Gastroesophageal sphincter (tissue), 4 donors: ENCODE results near the gene BICD1. TPM values are rescaled to one million over a fixed set of nuclear protein-coding genes. Genes with fewer than 3 reads are reported as not detected.

Experiments used
- ATAC-seq: fragments of 150-250 bp; one replicate; pipeline ENCODE4 v1.9.1; 2016; ENCODE audit warnings: mild to moderate bottlenecking, moderate library complexity
- H3K27ac ChIP-seq, 4 donors: fragments of 200-600 bp; sonication (generic) in 3 of 4; 1 replicate in 3 of 4; 2 replicates in 1 of 4; pipeline ENCODE4 v1.5.1; 2016 to 2019
- H3K27me3 ChIP-seq: fragments of 200-600 bp; sonication (generic); one replicate; pipeline ENCODE4 v1.5.1; 2019
- H3K36me3 ChIP-seq, 2 donors: fragments of 200-600 bp; sonication (generic); one replicate each; pipeline ENCODE4 v1.5.1; 2019; ENCODE audit warnings: control low read depth in 1 of 2
- H3K4me1 ChIP-seq, 3 donors: fragments of 200-600 bp; sonication (generic); 1 replicate in 2 of 3; 2 replicates in 1 of 3; pipeline ENCODE4 v1.5.1; 2016 to 2019; ENCODE audit warnings: control low read depth in 2 of 3
- H3K4me3 ChIP-seq, 2 donors: fragments of 200-600 bp; sonication (generic); one replicate each; pipeline ENCODE4 v1.5.1; 2019; ENCODE audit warnings: mild to moderate bottlenecking in 1 of 2, moderate library complexity in 1 of 2
- H3K9me3 ChIP-seq, 3 donors: fragments of 200-600 bp; sonication (generic); one replicate each; pipeline ENCODE4 v1.5.1; 2017 to 2019; ENCODE audit warnings: control low read depth in 2 of 3
- CTCF ChIP-seq, 4 experiments: fragments of 200-600 bp in 2 of 4; fragments of 450-650 bp in 2 of 4; sonication (generic) in 1 of 4; IDR thresholded peaks; one replicate each; pipeline ENCODE4 v1.5.1; 2017 to 2019; ENCODE audit warnings: antibody characterized with exemption in 4 of 4, mild to moderate bottlenecking in 2 of 4, moderate library complexity in 2 of 4
- EP300 ChIP-seq: sonication (generic); formaldehyde crosslinking; IDR thresholded peaks from one replicate; pipeline ENCODE4 v1.6.1; 2017; ENCODE audit warnings: antibody characterized with exemption, mild to moderate bottlenecking
- POLR2A ChIP-seq, 2 donors: fragments of 450-650 bp; IDR thresholded peaks; one replicate each; pipeline ENCODE4 v1.6.1; 2017; ENCODE audit warnings: antibody characterized with exemption in 2 of 2, mild to moderate bottlenecking in 2 of 2, moderate library complexity in 1 of 2
- POLR2AphosphoS5 ChIP-seq: sonication (generic); formaldehyde crosslinking; IDR thresholded peaks from one replicate; pipeline ENCODE4 v1.6.1; 2017; ENCODE audit warnings: antibody characterized with exemption
- WGBS, 2 donors: methylation state at CpG; one replicate each; pipeline ENCODE4 v1.1.5; 2018; ENCODE audit warnings: low coverage in 1 of 2; 5-methylcytosine and 5-hydroxymethylcytosine counted together
- total RNA-seq, 4 donors: library from RNA; depleted of rRNA; stranded (reverse); fragments of >200 nt; gene quantifications; one replicate each; pipeline ENCODE4 v1.1.0, GENCODE V29; 2016

Gene BICD1
- total RNA-seq, 4 donors from 2014 or later: 3.8 to 22.5 (median 16.3) TPM

GRCh38 chr12:32205731-32206130 lies 99.1 kb downstream of the BICD1 start:
- no peak overlapping the region for H3K27ac ChIP-seq
- 95 to 97% methylated on average over 3 of the region's 3 CpGs for WGBS, 2 donors
- no peaks in the 10 kb centered on the region for H3K27me3 ChIP-seq
- TF ChIP-seq CTCF (IDR thresholded peaks at IDR 0.05): no peak
- TF ChIP-seq POLR2A (IDR thresholded peaks at IDR 0.05): no peak
- no peak for TF ChIP-seq EP300
- no peak for TF ChIP-seq POLR2AphosphoS5
- H3K4me1 ChIP-seq: peaks cover 0 to 2% (median 0%) of the 10 kb centered on the region in 3 donors
- H3K4me3 ChIP-seq: no peak overlapping the region
- no peak for ATAC-seq
- no peaks in the 10 kb centered on the region for H3K36me3 ChIP-seq
- no peaks in the 10 kb centered on the region for H3K9me3 ChIP-seq

GRCh38 chr12:32208355-32208754 lies 101.7 kb downstream of the BICD1 start:
- H3K9me3 ChIP-seq: no peaks in the 10 kb centered on the region
- ATAC-seq: no peak
- 43 to 67% methylated on average over 1 to 2 of the region's 2 CpGs for WGBS, 2 donors
- no peaks in the 10 kb centered on the region for H3K36me3 ChIP-seq
- peaks cover 0 to 13% (median 0%) of the 10 kb centered on the region in 3 donors for H3K4me1 ChIP-seq
- H3K4me3 ChIP-seq: no peak overlapping the region
- TF ChIP-seq POLR2AphosphoS5: no peak
- TF ChIP-seq CTCF (IDR thresholded peaks at IDR 0.05): no peak
- no peak for TF ChIP-seq POLR2A (IDR thresholded peaks at IDR 0.05)
- no peak for TF ChIP-seq EP300
- no peak overlapping the region for H3K27ac ChIP-seq
- no peaks in the 10 kb centered on the region for H3K27me3 ChIP-seq

GRCh38 chr12:32211066-32211899 lies 104.6 kb downstream of the BICD1 start:
- TF ChIP-seq CTCF (IDR thresholded peaks at IDR 0.05): no peak
- no peak for TF ChIP-seq POLR2A (IDR thresholded peaks at IDR 0.05)
- no peak for TF ChIP-seq EP300
- no peak for TF ChIP-seq POLR2AphosphoS5
- H3K4me1 ChIP-seq: peaks cover 0 to 13% (median 0%) of the 10 kb centered on the region in 3 donors
- H3K4me3 ChIP-seq: no peak overlapping the region
- no peak for ATAC-seq
- WGBS, 2 donors: 45% methylated on average over 2 of the region's 2 CpGs; no CpG with 5 or more reads in 1 of the 2 donors
- H3K27ac ChIP-seq: no peak overlapping the region
- peaks cover 0 to 3% of the 10 kb centered on the region in 2 donors for H3K36me3 ChIP-seq
- no peaks in the 10 kb centered on the region for H3K27me3 ChIP-seq
- H3K9me3 ChIP-seq: no peaks in the 10 kb centered on the region

- peaks cover 0 to 13% (median 0%) of the 10 kb centered on the region in 3 donors for H3K4me1 ChIP-seq
- no peak for ATAC-seq
- no peak overlapping the region for H3K4me3 ChIP-seq
- H3K27me3 ChIP-seq: no peaks in the 10 kb centered on the region
- peaks cover 0 to 9% of the 10 kb centered on the region in 2 donors for H3K36me3 ChIP-seq
- no peaks in the 10 kb centered on the region for H3K9me3 ChIP-seq
- TF ChIP-seq CTCF (IDR thresholded peaks at IDR 0.05) (no peak), POLR2A (IDR thresholded peaks at IDR 0.05) (no peak), POLR2AphosphoS5 (no peak), EP300 (no peak)
- 85 to 86% methylated on average over 1 to 2 of the region's 2 CpGs for WGBS, 2 donors
- H3K27ac ChIP-seq: no peak overlapping the region
These were observed 105.2 kb downstream of the BICD1 start for GRCh38 chr12:32211900-32212156.

- TF ChIP-seq POLR2AphosphoS5 (no peak), EP300 (no peak), POLR2A (IDR thresholded peaks at IDR 0.05) (no peak), CTCF (IDR thresholded peaks at IDR 0.05) (no peak)
- no peak for ATAC-seq
- H3K9me3 ChIP-seq: no peaks in the 10 kb centered on the region
- peaks cover 0 to 13% (median 0%) of the 10 kb centered on the region in 3 donors for H3K4me1 ChIP-seq
- H3K27ac ChIP-seq: no peak overlapping the region
- H3K36me3 ChIP-seq: peaks cover 0 to 26% of the 10 kb centered on the region in 2 donors
- no peak overlapping the region for H3K4me3 ChIP-seq
- 93 to 100% methylated on average over 2 to 3 of the region's 5 CpGs for WGBS, 2 donors
- H3K27me3 ChIP-seq: no peaks in the 10 kb centered on the region
These were observed 108.1 kb downstream of the BICD1 start for GRCh38 chr12:32214723-32215122.
